H1 (cell line): ENCODE data around the gene DIDO1. TPM values are rescaled to one million over a fixed set of nuclear protein-coding genes. Genes with fewer than 3 reads are reported as not detected.

Source experiments
- GTF2F1 ChIP-seq: IDR thresholded peaks from 2 replicates; pipeline ENCODE4 v1.6.1; 2012; ENCODE audit warnings: low read depth, low read length, improper control_type of control experiment, borderline replicate concordance
- SUZ12 ChIP-seq: fragments of 200-600 bp; sonication (generic); IDR thresholded peaks from 2 replicates; pipeline ENCODE4 v1.6.1; 2012; ENCODE audit warnings: mild to moderate bottlenecking, inconsistent platforms, low read length, moderate library complexity, mixed read lengths
- polyA plus RNA-seq, 7 experiments: library from polyadenylated mRNA; depleted of rRNA in 3 of 7; stranded (reverse) in 5 of 7; unstranded in 2 of 7; fragments of >200 nt in 5 of 7; fragments of 200-250 nt in 2 of 7; gene quantifications; 1 replicate in 5 of 7; 2 replicates in 1 of 7; 4 replicates in 1 of 7; pipeline versions ENCODE4 v1.2.1 to v1.2.3, GENCODE V29; 2011 to 2013; ENCODE audit warnings: missing spikeins in 2 of 7, mixed read lengths in 2 of 7
- total RNA-seq: library from RNA; stranded (reverse); fragmentation: NEBNext Ultra II Directional; extraction: Animal tissue kit (Norgen Biotek cat#: 25700); gene quantifications from 2 replicates; pipeline ENCODE4 v1.2.1, GENCODE V29; 2021

DIDO1 gene
- total and polyA plus RNA-seq, 2 of the 8 experiments (the other 6 are each of a cell fraction or from before 2014, with no cell fraction given): 53.6 to 82.8 TPM

GRCh38 chr20:62956387-62957135 lies 30.3 kb upstream of the DIDO1 start (continued):
- TF ChIP-seq SUZ12 (no peak), GTF2F1 (no peak)
